CD1c-positive myeloid dendritic cell (primary cell): ENCODE data around the gene SYS1.

Source experiments
- DNase-seq: peaks from one replicate; pipeline ENCODE4 v3.0.0-alpha.2; 2016; ENCODE audit errors: extremely low spot score

The SYS1 gene

DNA sequence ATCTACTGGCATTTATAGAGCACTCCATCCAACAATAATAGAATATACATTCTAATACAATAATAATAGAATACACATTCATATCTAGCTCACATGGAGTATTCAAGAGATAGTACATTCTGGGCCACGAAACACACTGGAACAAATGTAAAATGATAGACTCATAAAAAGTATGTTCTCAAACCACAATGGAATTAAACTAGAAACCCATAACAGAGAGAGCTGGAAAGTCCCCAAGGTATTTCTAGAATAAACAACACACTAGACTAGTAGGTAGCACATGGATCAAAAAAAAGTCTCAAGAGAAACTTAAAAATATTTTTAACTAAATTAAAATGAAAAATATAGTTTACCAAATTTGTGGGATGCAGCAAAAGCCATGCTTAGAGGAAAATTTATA lies 24.3 kb downstream of the SYS1 start:
- DNase-seq, result no peak

DNA sequence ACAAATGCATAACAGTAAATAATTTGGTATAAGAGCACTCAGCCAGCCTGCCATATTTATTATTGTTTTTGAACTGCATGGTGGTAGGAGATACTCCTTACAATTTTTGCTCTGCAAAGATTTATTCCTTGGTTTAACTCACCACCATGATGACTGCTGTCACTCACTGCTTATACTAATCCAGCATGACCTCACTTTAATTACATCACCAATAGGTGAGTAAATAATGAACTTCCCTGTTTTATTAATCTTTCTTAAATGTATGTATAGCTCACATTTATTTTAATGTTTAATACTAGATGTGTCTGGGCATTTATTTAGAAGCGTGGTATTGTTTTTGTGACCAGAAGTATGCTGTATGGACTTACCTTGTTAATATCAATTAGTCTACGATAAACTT lies 28.0 kb downstream of the SYS1 start:
- DNase-seq, result no peak

DNA sequence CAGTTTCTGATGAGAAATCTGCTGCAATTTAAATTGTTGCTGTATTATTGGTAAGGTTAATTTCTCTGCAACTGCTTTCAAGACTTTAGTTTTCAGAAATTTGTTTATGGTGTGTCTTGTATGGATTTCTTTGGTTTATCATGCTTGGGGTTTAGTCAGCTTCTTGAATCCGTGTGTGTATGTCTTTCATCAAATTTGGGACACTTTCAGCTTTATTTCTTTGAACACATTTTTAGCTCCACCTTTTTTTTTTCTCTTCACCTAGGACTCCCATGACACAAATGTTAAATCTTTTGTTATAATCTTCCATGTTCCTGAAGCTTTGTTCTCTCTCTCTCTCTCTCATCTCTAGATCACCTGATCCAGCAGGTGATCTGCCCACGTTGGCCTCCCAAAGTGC lies 28.6 kb downstream of the SYS1 start:
- DNase-seq, result no peak

DNA sequence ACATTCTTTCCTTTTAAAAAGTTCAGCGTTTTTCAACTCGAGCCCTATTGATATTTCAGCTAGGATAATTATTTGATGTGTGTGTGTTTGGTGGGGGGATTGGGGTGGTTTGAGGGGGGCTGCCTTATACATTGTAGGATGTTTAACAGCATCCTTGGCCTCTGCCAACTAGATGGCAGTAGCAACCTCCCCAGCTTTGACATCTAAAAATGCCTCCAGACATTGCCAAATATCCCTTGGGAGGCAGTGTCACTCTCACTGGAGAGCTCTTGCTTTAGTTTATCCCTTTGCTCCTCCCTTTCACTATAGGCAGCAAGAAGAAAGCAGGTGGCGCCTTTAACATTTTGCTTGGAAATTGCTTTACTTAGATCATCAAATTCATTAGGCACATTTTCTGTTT lies 29.8 kb downstream of the SYS1 start:
- no peak for DNase-seq

DNA sequence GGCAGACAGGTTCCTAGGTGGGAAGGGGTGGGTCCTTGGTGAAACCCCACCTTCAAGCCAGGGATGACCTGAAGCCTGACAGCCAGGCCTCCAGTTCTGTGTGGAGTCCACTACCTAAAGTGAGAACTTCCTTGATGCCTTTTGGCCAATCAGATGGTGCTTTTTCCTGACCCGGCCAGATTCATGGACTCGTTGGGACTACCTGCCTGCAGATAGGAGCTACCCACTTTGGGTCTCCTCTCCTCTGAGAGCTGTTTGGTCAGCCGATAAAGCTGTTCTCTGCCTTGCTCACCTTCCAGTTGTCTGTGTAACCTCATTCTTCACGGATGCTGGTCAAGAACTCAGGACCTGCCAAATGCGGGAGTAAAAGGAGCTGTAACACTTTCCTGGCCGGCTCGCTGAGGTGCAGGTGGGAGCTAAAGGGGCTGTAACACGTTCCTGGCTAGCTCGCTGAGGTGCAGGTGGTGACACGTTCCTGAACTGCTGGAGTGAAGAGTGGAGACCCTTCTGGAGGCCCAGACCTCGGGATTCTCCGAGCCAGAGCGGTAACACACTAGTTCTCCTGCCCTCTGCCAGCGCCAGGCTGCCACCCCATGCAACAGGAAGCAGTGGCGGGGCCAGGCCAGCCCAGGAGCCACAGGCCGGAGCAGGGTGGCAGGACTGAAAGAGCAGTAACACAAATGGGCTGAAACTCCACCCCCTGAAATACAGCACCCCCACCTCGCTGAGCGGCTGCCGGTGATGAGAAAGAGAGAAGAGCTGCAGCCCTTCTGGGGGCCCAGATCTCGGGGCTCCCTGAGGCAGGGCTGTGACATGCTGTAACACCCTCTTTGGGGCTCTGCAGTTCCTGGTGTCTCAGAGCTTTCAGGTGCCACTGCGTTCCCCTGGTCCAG lies 31.5 kb downstream of the SYS1 start:
- DNase-seq, result no peak

DNA sequence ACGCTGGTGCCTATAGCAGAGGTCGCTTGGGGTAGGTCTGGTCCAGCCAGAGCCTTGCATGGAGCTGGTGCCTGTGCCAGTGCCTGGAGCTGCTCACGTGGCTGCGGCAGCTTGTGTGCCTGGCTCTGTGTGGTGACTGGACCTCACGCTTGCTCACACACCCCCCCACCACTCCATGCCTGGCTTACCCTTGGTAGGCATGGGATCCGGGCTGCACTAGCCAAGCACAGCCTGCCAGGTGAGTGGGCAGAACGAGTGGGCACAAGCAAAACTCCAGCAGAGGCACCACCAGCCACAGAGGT lies 32.1 kb downstream of the SYS1 start:
- no peak for DNase-seq

DNA sequence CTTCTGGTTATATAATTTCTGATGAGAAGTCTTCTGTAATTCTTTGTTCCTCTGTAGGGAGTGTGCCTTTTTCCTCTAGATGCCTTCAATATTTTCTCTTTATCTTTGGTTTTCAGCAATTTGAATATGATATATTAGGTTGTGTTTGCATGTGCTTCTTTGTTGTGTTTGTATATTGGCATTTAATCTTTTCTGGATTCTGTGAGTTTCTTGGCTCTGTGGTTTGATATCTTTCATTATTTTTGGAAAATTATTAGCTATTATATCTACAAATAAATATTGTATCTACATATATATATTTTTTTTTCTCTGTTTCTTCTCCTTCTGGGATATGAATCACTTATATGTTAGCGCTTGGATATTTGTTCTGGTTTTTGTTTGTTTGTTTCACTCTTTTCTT lies 36.1 kb downstream of the SYS1 start:
- DNase-seq, result no peak

DNA sequence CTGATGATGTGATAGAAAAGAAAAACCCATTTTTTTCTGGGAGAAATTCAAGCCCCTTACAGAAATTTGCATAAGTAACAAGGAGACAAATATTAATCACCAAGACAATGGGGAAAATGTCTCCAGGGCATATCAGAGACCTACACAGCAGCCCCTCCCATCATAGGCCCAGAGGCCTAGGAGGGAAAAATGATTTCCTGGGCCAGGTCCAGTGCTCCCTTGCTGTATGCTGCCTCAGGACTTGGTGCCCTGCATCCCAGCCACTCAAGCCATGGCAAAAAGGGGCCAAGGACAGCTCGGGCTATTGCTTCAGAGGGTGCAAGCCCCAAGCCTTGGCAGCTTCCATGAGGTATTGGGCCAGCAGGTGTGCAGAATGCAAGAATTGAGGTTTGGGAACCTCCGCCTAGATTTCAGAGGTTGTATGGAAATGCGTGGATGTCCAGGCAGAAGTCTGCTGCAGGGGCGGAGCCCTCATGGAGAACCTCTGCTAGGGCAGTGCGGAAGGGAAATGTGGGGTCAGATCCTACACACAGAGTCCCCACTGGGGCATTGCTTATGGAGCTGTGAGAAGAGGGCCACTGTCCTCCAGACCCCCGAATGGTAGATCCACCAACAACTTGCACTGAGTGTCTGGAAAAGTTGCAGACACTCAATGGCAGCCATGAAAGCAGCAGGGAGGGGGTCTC lies 37.5 kb downstream of the SYS1 start:
- no peak for DNase-seq

DNA sequence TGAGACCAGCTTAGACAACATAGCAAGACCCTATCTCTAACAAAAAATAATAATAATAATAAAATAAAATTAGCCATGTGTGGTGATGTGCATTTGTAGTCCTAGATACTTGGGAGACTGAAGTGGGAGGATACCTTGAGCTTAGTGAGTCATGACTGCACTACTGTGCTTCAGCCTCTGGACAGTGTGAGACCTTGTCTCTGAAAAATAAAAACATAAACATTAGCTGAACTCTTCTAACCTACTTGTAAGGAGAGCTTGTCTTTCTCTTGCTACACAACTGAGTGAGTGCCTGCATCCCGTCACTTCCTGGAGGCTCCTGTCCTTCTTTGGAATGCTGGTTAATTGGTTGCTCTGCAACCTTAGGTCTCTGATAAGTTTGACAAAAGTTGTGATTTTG lies 40.0 kb downstream of the SYS1 start:
- DNase-seq, result no peak

DNA sequence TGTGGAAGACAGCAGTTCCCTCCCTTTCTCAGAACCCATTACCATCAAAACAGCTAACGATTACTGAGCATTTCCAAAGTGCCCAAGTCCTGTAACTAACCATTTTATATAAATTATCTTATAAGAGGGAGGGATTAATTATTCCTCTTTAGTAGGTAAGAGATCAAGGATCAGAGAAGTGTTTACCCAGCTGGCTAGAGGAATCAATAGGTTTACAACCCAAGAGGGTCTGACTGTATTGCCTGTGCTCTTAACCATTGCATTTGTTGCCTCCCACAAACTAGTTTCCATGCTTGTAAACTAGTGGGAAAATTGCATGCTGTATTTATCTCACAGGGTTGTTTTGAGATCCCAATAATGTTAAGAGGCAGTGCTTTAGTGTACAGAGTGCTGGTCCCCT lies 41.5 kb downstream of the SYS1 start:
- no peak for DNase-seq

DNA sequence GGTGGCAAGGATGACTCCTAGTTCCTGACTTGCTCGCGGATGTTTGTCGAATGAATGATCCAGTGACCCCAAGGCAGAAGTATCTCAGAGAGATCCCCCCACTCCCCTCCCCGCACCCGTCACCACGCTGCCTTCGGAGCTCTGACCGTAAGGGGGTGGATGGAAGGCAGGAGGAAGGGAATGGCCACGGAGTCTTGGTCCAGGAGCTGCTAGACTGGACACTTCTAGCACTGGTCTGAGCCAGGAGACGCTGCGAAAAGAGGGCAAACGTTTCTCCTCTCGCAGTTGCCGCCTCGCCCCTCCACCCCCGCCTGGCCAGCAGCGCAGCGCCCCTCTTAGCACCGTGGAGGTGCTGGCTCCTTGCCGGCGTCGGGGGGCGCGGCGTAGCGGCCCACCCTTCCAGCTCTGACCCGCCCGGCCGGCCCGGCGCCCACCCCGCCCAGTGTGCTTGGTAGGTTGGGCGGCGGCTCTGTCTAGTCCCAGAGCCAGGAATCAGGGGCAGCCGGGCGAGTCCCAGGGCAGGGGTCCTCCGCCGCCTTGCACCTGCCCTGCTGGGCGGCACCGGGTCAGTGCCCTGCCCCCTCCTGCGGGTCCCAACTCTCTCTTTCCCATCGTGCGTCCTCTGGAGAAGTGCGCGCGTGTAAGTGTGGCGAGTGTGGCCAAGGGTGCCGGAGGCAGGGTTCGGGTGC lies 42.8 kb downstream of the SYS1 start:
- DNase-seq, result no peak

DNA sequence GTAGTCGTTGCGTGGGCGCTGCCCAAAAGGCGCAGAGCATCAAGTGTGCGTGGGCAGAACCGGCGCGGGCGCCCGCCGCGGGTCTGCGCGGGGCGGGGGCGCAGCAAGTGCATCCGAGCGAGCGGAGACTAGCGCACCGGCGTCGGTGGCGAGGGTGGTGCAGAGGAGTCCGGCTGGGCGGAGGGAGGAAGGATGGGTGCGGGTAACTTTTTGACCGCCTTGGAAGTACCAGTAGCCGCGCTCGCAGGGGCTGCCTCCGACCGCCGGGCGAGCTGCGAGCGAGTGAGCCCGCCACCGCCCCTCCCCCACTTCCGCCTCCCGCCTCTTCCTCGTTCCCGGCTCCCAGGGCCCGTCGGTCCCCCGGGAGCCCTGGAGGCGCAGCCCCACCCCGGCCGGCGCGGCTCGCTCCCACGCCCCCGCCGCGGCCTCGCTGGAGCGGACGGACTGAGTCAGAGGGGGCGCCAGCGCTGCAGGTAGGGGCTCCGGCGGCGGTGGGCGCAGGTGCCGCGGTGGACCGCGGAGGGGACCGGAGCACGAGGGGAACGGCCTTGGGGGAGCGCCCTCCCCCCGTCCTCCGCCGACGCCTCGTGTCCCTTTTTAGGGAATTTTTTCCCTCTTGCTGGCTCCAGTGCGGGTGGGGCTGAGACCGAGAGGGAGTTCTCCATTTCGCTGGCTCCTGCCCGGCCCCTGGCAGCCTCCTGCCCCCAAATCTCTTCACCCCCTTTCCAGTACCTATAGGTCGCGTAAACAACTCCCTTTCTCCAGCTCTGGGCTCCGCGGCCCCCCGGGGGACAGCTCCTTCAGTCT lies 43.5 kb downstream of the SYS1 start:
- peak; percentile 63 for DNase-seq

DNA sequence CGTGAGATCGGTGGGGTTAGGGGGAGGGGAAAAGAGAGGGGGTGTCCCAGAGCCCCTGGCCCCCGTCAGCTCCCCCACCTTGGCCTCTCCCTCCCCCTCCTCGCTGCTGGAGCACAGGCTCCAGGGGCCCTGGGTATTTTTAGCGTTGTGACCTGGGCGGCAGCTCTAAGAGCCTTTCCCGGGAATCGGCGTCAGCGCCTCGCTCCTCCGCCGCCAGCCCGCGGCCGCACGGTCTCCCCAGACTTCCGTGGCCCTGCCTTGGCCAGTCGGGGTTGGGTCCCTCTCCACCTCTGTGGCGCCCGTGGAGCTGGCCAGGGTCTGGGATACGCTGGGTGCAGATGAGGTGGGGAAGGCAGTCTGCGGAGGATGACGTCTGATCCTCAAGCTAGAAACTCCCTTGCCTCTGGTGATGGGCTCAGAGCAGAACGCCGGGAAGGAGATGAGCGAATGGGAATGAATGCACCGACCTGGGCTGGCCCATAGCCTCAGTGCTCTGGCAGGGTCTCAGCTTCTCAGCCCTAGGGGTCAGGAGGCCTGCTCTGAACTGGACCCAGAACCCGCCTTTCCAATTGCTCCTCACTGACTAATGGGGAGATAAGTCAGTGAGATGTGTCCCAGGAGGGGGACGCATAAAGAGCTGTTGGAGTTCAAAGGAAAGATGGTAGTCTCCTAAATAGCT lies 44.2 kb downstream of the SYS1 start:
- peak; percentile 39 for DNase-seq

DNA sequence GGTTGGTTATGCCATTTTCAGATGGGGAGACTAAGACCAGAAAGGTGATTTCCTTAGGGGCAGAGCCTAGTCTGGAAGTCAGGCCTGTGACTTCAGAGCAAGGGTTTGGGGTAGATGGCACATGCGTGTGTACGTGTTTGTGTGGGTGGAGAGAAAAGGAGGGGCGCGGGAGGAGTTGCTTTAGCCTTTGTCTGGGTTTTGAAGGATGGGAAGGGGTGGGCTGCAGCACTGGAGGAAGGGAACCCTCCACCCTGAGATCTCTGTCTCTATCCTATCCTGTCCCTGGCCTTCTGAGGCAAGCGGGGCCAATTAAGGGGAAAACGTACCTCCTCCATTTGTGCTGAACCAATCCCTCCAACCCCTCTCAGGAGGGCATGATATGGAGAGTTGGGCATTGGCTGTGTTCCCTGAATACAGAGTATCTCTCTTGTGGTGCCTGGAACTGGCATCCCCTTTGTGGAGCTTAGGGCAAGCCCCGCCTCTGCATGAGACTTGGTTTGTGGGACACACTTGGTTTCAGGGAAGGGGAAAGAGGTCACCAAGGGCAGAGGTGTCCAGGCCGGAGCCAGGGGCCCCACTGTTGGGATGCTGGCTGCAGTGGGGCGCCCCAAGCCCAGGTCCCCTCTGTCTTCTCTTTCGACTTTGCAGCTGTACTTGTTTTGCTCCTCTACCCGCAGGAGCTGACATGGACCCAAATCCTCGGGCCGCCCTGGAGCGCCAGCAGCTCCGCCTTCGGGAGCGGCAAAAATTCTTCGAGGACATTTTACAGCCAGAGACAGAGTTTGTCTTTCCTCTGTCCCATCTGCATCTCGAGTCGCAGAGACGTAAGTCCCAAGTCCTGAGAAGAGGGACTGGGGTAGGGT lies 45.1 kb downstream of the SYS1 start, which contains the start of gene DBNDD2:
Gene DBNDD2, plus strand, starts transcription at position 507 of the 863 bp plus-strand sequence. Its CDS starts 179 bp downstream, at position 686.
- no peak for DNase-seq

DNA sequence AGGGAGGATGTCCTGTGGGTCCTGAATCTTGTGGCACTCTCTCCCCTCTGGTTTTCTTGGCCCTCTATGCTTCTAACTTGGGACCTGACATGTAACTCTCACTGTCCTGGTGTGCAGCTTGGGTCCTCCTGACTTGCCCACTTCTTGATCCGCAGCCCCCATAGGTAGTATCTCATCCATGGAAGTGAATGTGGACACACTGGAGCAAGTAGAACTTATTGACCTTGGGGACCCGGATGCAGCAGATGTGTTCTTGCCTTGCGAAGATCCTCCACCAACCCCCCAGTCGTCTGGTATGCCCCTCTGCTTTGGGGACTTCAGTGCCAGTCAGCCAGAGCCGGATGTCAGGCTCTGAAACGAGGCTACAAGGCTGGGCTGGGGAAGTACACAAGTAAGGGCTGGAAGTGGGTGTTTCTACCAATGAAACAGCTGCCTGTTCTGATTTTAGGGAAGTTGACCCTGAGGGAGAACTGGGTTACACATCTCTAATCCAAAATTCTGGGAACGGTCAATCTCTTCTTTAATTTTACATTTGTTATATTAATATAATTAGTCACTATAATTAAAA lies 45.8 kb downstream of the SYS1 start:
- DNase-seq, result peak; percentile 84

DNA sequence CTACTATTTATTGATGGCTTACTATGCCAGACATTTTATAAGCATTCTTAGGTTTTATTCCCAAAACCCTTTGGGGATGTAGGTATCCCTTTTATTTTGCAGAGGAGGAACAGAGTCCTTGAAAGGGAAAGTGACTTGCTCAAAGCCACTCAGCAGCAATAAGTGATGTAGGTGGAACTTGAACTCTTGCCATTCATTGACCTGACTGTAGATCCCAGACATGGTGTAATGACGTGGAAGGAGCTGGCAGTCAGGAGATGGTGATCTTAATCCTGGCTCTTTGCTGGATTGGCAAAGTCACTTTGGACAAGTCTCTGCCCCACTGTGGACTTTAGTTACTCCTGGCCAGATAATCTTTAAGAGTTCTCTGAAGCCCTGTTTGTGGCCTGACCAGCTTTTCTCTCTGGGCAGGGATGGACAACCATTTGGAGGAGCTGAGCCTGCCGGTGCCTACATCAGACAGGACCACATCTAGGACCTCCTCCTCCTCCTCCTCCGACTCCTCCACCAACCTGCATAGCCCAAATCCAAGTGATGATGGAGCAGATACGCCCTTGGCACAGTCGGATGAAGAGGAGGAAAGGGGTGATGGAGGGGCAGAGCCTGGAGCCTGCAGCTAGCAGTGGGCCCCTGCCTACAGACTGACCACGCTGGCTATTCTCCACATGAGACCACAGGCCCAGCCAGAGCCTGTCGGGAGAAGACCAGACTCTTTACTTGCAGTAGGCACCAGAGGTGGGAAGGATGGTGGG lies 46.7 kb downstream of the SYS1 start:
- no peak for DNase-seq

DNA sequence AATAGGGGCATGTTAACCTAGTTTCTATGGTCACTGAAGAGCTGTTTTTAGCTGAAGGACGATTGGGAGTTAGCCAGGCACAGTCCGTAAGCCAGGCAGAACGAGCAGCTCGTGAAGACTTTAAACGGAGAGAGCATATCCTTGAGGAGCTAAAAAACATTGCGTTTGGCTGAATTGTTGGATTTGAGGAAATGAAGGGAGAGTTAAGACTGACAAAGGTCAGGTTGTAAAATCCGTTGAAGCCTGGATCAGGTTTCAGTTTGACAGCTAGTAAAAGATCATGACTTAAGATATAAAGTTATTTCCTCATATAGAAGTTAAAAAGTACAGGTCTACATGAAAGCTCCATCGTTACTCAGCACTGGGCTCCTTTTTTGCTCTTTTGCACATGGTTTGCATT lies 47.9 kb downstream of the SYS1 start:
- DNase-seq, result no peak

DNA sequence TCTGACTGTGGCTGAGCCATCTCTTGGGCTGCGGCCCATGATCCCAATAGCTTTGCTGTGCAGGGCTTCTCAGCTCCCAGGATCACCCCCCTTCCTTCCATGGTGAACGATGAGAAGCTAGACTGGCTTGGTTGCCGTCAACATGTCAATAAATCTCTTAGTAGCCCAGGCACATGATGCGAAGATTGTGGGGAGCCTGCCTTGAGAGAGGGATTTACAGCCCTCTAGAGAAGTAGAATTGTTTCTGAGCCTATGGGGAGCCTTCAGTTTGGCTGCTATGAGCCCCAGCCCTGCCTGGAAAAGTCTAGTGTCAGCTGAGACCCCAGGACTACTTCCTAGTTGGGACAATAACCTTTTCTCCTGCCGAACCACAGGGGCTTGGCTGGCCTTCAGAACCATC lies 49.7 kb downstream of the SYS1 start:
- no peak for DNase-seq

DNA sequence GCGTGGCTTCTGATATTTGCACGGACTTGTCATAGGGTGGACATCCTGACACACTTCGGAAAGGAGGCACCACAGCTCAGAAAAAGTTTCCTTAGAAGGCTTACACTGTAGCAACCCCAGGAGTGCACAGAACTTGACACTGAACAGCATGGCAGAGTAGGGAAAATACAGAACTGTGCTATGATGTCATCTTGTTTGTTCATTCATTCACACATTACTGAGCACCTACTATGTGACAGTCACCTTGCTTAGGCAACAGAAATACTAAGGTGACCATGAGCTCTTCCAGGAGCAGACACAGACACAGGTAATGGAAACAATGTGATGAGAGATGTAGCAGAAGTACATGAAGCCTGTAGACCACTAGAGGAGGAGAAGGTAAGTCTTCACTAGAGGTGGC lies 50.5 kb downstream of the SYS1 start:
- no peak for DNase-seq
